Liver (tissue), 9 donors: ENCODE data around the gene SH3PXD2A. TPM values are rescaled to one million over a fixed set of nuclear protein-coding genes. Genes with fewer than 3 reads are reported as not detected.

Experiments
- DNase-seq: peaks from one replicate; pipeline ENCODE4 v3.0.0-alpha.2; 2017; ENCODE audit warnings: low spot score
- H3K27ac ChIP-seq, 2 donors: one replicate each; pipeline ENCODE4 v1.7.0; 2013; ENCODE audit warnings: inconsistent platforms in 2 of 2, low read length in 2 of 2, control low read depth in 1 of 2, low read depth in 1 of 2, mild to moderate bottlenecking in 1 of 2
- H3K27me3 ChIP-seq, 4 donors: one replicate each; pipeline versions ENCODE4 v1.6.1 to v1.7.0; 2013; ENCODE audit warnings: low read length in 3 of 4, inconsistent platforms in 1 of 4, mild to moderate bottlenecking in 1 of 4, moderate library complexity in 1 of 4; ENCODE audit not compliant: control insufficient read depth in 4 of 4, insufficient read depth in 4 of 4
- H3K36me3 ChIP-seq, 4 donors: one replicate each; pipeline versions ENCODE4 v1.6.1 to v1.7.0; 2013; ENCODE audit warnings: low read length in 3 of 4, mild to moderate bottlenecking in 3 of 4, low read depth in 1 of 4, moderate library complexity in 1 of 4; ENCODE audit not compliant: control insufficient read depth in 4 of 4, insufficient read depth in 3 of 4
- H3K4me1 ChIP-seq, 4 donors: one replicate each; pipeline versions ENCODE4 v1.6.1 to v1.7.0; 2013; ENCODE audit warnings: low read length in 3 of 4, mild to moderate bottlenecking in 3 of 4, moderate library complexity in 1 of 4; ENCODE audit not compliant: control insufficient read depth in 4 of 4, insufficient read depth in 4 of 4
- H3K4me3 ChIP-seq, 3 donors: one replicate each; pipeline versions ENCODE4 v1.6.1 to v1.7.0; 2013; ENCODE audit warnings: low read length in 3 of 3, control low read depth in 1 of 3, low read depth in 1 of 3, mild to moderate bottlenecking in 1 of 3
- H3K9ac ChIP-seq, 2 donors: one replicate each; pipeline ENCODE4 v1.7.0; 2013; ENCODE audit warnings: low read length in 2 of 2, mild to moderate bottlenecking in 2 of 2, moderate library complexity in 2 of 2, control low read depth in 1 of 2, low read depth in 1 of 2
- H3K9me3 ChIP-seq, 4 donors: one replicate each; pipeline versions ENCODE4 v1.6.1 to v1.7.0; 2013; ENCODE audit warnings: low read length in 3 of 4; ENCODE audit not compliant: control insufficient read depth in 4 of 4
- CTCF ChIP-seq: fragments of 150-350 bp; IDR thresholded peaks from 2 replicates; pipeline ENCODE4 v1.5.1; 2017; ENCODE audit warnings: improper control_type of control experiment, low read depth, low read length; ENCODE audit not compliant: missing input control
- EGR1 ChIP-seq, 2 donors: IDR thresholded peaks; 2 replicates each; pipeline ENCODE4 v1.6.1; 2016 to 2018; ENCODE audit warnings: antibody characterized with exemption in 2 of 2, low read depth in 2 of 2
- FOXA1 ChIP-seq: IDR thresholded peaks from 2 replicates; pipeline ENCODE4 v1.6.1; 2016; ENCODE audit warnings: antibody characterized with exemption
- FOXA2 ChIP-seq: IDR thresholded peaks from 2 replicates; pipeline ENCODE4 v1.6.1; 2016; ENCODE audit warnings: antibody characterized with exemption
- GABPA ChIP-seq, 2 donors: IDR thresholded peaks in 1 of 2; conservative IDR thresholded peaks in 1 of 2; 2 replicates each; pipeline ENCODE4 v1.6.1; 2016; ENCODE audit warnings: antibody characterized with exemption in 2 of 2, mild to moderate bottlenecking in 1 of 2, moderate library complexity in 1 of 2
- HNF4A ChIP-seq, 2 donors: conservative IDR thresholded peaks; 2 replicates each; pipeline ENCODE4 v1.6.1; 2016; ENCODE audit warnings: antibody characterized with exemption in 2 of 2, mild to moderate bottlenecking in 2 of 2
- HNF4G ChIP-seq: IDR thresholded peaks from 2 replicates; pipeline ENCODE4 v1.6.1; 2016; ENCODE audit warnings: antibody characterized with exemption
- JUND ChIP-seq, 2 donors: IDR thresholded peaks; 2 replicates each; pipeline ENCODE4 v1.6.1; 2016; ENCODE audit warnings: antibody characterized with exemption in 2 of 2
- MAX ChIP-seq: IDR thresholded peaks from 2 replicates; pipeline ENCODE4 v1.6.1; 2016; ENCODE audit warnings: antibody characterized with exemption
- NR2F2 ChIP-seq: IDR thresholded peaks from 2 replicates; pipeline ENCODE4 v1.6.1; 2016; ENCODE audit warnings: antibody characterized with exemption
- RAD21 ChIP-seq, 2 donors: IDR thresholded peaks; 2 replicates each; pipeline ENCODE4 v1.6.1; 2016; ENCODE audit warnings: antibody characterized with exemption in 2 of 2, mild to moderate bottlenecking in 2 of 2
- RXRA ChIP-seq, 2 donors: IDR thresholded peaks; 2 replicates each; pipeline ENCODE4 v1.6.1; 2017 to 2018; ENCODE audit warnings: antibody characterized with exemption in 2 of 2, mild to moderate bottlenecking in 1 of 2
- SP1 ChIP-seq: IDR thresholded peaks from 2 replicates; pipeline ENCODE4 v1.6.1; 2018; ENCODE audit warnings: antibody characterized with exemption, mild to moderate bottlenecking
- TAF1 ChIP-seq: conservative IDR thresholded peaks from 2 replicates; pipeline ENCODE4 v1.6.1; 2016; ENCODE audit warnings: antibody characterized with exemption, mild to moderate bottlenecking
- YY1 ChIP-seq: IDR thresholded peaks from 2 replicates; pipeline ENCODE4 v1.6.1; 2016; ENCODE audit warnings: antibody characterized with exemption, mild to moderate bottlenecking
- ZBTB33 ChIP-seq: IDR thresholded peaks from 2 replicates; pipeline ENCODE4 v1.6.1; 2016; ENCODE audit warnings: antibody characterized with exemption
- WGBS: extraction: QIAGEN DNeasy Blood & Tissue Kit; methylation state at CpG from one replicate; pipeline ENCODE4 v1.1.7; 2013; 5-methylcytosine and 5-hydroxymethylcytosine counted together
- polyA plus RNA-seq, 2 donors: library from polyadenylated mRNA; stranded (reverse) in 1 of 2; unstranded in 1 of 2; fragments of 200-250 nt in 1 of 2; fragments of >200 nt in 1 of 2; fragmentation: Nextera tagmentation in 1 of 2; extraction: Ambion mirVana in 1 of 2; gene quantifications; one replicate each; pipeline versions ENCODE4 v1.2.1 to v1.2.3, GENCODE V29; 2013 to 2015
- total RNA-seq, 2 donors: library from RNA; depleted of rRNA; stranded (reverse); fragments of >200 nt; gene quantifications; one replicate each; pipeline ENCODE4 v1.2.3, GENCODE V29; 2014
- TF ChIP-seq, protein P1 (sequence below): IDR thresholded peaks from 2 replicates; pipeline ENCODE4 v1.6.1; 2016; ENCODE audit warnings: antibody characterized with exemption, mild to moderate bottlenecking
- TF ChIP-seq, protein P2 (sequence below): IDR thresholded peaks from 2 replicates; pipeline ENCODE4 v1.6.1; 2016; ENCODE audit warnings: antibody characterized with exemption
- donor health status: healthy.
- donor health status: healthy.
- donor health status: healthy.
- donor health status: healthy.
- donor health status: healthy.

Gene SH3PXD2A
- total and polyA plus RNA-seq, 4 donors, result 0.82 to 5.5 (median 3.9) TPM

DNA sequence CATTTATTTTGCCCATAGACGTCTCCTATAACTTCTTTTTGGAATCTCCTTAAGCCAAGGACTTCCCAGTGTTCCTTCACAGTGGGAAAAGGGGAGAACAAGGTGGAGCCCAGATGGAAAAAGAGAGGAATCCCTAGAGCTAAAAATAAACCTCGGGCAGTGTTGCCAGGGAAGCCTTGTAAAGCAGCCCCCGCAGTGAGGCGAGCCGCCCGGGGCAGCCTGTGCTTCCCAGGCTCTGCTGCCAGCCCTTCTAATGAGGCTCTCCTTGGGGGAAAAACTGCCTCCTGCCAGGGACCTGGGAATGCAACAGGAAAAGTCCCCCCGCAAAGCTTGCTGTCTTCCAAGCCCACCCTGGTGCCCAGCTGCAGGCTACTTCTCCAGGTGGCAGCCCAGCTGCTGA is 71.7 kb downstream of the SH3PXD2A start:
- DNase-seq, result no peak
- Histone ChIP-seq H3K9me3 (no peaks in the 10 kb centered on the region), H3K27me3 (no peaks in the 10 kb centered on the region), H3K4me3 (no peak overlapping the region), H3K27ac (no peak overlapping the region), H3K4me1 (peaks cover 0 to 14% (median 8%) of the 10 kb centered on the region in 4 donors), H3K36me3 (no peaks in the 10 kb centered on the region), H3K9ac (no peak overlapping the region)
- 91% methylated on average over 7 of the region's 7 CpGs for WGBS
- TF ChIP-seq YY1 (no peak), ZBTB33 (no peak), NR2F2 (no peak), CTCF (no peak)

DNA sequence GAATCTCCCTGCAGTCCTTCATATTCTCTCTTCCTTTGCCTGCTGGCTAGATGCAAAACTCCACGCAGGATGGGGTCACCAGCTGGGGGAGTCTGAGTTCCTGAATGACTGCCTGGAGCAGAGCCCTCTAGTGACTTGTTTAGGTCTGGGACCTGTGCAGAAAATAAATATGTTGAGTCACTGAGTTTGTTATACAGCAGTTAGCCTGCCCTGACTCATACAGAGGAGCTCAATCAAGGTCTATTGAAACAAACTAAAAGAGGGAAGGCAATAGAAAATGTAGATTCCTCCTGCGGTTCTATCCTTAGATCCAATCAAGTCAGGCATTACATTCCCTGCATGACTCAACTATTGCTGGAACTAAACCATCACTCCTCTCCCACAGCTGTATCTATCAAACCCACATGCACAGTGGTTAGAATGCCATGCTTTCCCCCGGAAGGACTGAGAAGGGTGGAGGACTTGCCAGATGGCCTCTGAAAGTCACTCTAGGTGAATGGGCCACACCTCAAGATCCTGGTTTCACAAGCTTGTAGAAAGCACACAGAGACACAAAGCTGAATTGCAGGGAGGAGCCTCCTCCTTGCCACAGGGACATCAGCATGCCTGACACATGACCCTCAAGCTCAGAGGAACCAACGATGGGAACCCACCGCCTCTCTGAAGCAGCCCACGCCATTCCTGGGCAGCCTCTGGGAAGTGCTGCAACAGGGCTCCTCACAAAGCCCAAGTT is 73.9 kb downstream of the SH3PXD2A start:
- no peak for DNase-seq
- TF ChIP-seq SP1, result no peak
- TF ChIP-seq HNF4G, result no peak
- TF ChIP-seq RXRA (IDR thresholded peaks at IDR 0.05), result no peak
- no peak for TF ChIP-seq NR2F2
- TF ChIP-seq TAF1, result no peak
- TF ChIP-seq, protein P1, sequence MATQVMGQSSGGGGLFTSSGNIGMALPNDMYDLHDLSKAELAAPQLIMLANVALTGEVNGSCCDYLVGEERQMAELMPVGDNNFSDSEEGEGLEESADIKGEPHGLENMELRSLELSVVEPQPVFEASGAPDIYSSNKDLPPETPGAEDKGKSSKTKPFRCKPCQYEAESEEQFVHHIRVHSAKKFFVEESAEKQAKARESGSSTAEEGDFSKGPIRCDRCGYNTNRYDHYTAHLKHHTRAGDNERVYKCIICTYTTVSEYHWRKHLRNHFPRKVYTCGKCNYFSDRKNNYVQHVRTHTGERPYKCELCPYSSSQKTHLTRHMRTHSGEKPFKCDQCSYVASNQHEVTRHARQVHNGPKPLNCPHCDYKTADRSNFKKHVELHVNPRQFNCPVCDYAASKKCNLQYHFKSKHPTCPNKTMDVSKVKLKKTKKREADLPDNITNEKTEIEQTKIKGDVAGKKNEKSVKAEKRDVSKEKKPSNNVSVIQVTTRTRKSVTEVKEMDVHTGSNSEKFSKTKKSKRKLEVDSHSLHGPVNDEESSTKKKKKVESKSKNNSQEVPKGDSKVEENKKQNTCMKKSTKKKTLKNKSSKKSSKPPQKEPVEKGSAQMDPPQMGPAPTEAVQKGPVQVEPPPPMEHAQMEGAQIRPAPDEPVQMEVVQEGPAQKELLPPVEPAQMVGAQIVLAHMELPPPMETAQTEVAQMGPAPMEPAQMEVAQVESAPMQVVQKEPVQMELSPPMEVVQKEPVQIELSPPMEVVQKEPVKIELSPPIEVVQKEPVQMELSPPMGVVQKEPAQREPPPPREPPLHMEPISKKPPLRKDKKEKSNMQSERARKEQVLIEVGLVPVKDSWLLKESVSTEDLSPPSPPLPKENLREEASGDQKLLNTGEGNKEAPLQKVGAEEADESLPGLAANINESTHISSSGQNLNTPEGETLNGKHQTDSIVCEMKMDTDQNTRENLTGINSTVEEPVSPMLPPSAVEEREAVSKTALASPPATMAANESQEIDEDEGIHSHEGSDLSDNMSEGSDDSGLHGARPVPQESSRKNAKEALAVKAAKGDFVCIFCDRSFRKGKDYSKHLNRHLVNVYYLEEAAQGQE, result no peak
- TF ChIP-seq YY1, result no peak
- no peak for TF ChIP-seq EGR1 (IDR thresholded peaks at IDR 0.05; ENCODE audit: low read depth in 2 of 2)
- TF ChIP-seq ZBTB33, result no peak
- no peak for TF ChIP-seq FOXA2
- no peak for TF ChIP-seq RAD21 (IDR thresholded peaks at IDR 0.05)
- no peak for TF ChIP-seq JUND (IDR thresholded peaks at IDR 0.05)
- TF ChIP-seq FOXA1, result no peak
- TF ChIP-seq, protein P2, sequence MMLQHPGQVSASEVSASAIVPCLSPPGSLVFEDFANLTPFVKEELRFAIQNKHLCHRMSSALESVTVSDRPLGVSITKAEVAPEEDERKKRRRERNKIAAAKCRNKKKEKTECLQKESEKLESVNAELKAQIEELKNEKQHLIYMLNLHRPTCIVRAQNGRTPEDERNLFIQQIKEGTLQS, result no peak
- no peak for TF ChIP-seq HNF4A (conservative IDR thresholded peaks at IDR 0.05)
- TF ChIP-seq CTCF, result no peak
- no peak for TF ChIP-seq GABPA (IDR thresholded peaks at IDR 0.05 in 1 of 2, conservative IDR thresholded peaks at IDR 0.05 in 1 of 2)
- no peak for TF ChIP-seq MAX
- no peak overlapping the region for H3K4me3 ChIP-seq
- H3K9me3 ChIP-seq, result no peaks in the 10 kb centered on the region
- no peaks in the 10 kb centered on the region for H3K27me3 ChIP-seq
- H3K36me3 ChIP-seq, result no peaks in the 10 kb centered on the region
- peaks cover 0 to 14% (median 8%) of the 10 kb centered on the region in 4 donors for H3K4me1 ChIP-seq
- WGBS, result 83% methylated on average over 6 of the region's 6 CpGs
- H3K27ac ChIP-seq, result no peak overlapping the region
- no peak overlapping the region for H3K9ac ChIP-seq
